NCI-H774 (cell line): Measurements from ENCODE around the gene TAOK3.
A peak's percentile ranks its signal among the peaks of the same experiment; 100 is the strongest.
"Not testable (repeated sequence)": the region's sequence is repeated elsewhere in the genome, so short reads cannot be mapped to it uniquely, and the experiment has no call there.

Experiments used
- DNase-seq: peaks from one replicate; lab custom pipeline; 2025; lab: John Stamatoyannopoulos, UW

TAOK3 gene

DNA sequence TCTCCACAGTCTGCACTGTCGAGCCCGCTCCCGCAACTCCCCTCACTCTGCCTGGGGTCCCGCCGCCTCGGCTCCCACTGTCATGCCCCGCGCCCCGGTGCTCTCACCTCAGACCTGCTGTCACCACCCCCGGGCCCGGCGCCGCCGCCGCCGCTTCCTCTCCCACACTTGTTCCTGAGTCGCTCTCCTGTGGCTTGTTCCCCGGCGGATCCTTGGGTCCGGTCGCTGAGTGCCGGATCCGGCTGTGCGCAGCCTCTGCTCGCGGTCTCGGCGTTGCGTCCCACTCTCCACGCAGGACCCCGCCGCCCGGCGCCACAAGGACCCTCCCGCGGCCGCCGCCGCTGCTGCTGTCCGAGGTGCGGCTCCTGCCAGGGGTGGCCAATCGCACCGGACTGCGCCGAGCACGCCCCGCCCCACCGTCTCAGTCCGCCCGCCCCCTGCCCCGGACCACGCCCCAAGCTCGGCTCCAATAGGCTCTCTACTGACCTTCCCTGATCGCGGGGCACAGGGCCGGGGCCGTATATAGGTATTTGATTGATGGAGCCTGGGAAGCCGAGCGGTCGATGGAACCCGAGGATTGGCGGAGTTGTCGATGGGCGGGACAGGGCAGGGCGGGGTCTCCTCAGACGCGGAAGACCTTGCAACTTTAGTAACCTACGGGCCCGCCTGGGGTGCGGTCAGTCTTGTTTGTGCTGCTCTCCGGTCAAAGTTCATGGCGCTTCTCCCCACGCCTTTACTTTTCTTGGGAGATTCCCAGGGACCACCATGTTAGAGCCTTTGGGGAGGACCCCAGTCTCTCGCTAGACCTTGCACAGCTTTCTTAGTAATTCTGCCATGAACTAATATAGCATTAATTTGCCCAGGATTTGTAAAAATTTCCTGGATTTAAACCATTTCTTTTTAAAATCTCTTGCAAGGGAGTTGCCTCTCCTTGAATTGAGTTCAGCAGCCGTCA is at the start of gene TAOK3:
Gene TAOK3 (minus strand): TSS at position 367 of the 955 bp plus-strand sequence. CDS start 117,340 bp downstream, outside the sequence.
- peak; percentile 99 for DNase-seq

DNA sequence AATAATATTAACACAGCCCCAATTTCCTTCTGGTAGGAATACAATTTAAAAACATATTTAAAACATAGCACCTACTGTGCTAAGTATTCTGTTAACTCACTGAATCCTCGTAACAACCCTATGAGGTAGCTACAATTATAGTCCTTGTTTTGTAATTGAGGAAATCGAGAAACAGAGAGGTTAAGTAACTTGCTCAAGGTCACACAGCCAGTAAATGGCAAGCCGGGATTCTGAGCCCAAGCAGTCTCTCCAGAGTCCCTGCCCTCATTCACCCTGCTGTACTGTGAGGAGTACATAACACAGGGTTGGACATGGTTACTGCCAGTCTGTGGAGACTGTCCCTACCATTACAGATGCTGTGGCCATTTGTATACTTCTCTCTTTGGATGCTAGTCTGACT is 48.0 kb upstream of the TAOK3 start:
- no peak for DNase-seq

DNA sequence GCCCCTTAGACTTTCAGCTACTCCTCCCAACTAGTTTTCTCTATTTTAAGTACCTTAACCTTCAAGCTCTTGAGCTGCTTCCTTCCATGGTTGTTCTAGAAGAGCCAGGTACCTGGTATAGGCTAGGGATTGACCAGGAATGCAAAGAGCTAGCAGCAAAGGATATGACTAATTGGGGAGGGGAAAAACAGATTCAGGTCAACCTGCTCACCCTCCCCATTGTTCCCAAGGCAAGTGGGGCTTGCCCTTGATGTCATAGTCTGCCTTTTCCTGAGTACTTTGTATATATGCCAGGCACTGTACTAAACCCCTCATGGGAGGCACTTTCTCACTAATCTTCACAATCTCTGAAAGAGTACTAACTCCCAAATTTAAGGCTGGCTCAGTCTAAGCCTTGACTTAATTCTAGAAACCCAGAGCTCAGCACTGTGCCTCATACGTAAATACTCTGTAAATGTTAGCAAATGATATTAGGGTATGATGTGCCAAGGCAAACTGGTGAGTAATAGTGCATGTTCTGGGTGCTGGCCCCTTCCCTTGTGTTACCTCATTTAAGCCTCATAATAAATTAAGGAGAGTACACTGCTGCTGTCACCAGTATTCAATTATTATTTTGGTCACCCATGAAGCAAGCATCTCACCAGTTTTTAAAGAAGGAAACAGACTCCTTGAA is 45.8 kb upstream of the TAOK3 start:
- DNase-seq = no peak

DNA sequence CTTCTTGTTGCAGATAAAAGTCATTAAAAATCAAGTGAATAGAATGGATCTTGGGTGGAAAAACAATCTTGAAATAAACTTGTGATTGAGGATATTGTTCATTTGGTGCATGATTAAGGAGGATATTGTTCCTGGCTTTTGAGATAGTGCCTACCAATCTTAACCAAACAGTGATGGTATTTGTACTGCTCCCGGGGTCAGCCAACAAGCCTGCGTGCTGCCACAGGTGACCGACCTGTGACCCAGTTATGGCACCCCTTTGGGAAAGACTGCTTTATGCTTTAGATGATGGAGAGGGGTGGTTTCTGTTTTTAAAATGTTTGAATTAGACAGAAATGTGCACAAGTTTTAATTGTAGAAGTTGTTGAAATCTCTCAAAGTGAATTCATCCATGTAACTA is 45.2 kb upstream of the TAOK3 start:
- DNase-seq = no peak

DNA sequence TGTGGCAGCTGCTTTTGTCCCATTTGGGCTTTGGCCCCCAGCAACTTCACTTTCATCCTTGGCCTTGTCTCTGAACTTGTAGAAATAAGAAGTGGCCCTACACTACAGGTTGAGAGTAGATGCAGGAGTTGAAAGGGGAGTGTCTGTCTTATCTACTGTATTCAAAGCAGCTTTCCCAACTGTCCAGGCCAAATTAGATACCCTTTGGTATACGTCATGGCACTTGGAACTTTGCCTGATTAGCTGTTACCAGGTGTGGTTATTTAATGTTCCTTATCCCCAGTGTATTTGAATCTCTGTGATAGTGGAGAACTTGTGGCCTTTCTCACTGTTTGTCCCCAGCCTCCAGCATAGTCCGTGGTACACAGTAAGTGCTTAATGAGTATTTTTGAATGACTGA is 37.1 kb upstream of the TAOK3 start:
- no peak for DNase-seq

DNA sequence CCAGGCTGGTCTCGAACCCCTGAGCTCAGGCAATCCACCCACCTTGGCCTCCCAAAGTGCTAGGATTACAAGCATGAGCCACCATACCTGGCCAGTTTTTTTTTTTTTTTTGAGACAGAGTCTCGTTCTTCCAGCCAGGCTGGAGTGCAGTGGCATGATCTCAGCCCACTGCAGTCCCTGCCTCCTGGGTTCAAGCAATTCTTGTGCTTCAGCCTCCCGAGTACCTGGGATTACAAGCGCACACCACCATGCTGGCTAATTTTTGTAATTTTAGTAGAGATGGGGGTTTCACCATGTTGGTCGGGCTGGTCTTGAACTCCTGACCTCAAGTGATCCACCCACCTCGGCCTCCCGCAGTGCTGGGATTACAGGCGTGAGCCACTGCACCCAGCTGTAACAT is 35.5 kb upstream of the TAOK3 start:
- DNase-seq = not testable (repeated sequence)

DNA sequence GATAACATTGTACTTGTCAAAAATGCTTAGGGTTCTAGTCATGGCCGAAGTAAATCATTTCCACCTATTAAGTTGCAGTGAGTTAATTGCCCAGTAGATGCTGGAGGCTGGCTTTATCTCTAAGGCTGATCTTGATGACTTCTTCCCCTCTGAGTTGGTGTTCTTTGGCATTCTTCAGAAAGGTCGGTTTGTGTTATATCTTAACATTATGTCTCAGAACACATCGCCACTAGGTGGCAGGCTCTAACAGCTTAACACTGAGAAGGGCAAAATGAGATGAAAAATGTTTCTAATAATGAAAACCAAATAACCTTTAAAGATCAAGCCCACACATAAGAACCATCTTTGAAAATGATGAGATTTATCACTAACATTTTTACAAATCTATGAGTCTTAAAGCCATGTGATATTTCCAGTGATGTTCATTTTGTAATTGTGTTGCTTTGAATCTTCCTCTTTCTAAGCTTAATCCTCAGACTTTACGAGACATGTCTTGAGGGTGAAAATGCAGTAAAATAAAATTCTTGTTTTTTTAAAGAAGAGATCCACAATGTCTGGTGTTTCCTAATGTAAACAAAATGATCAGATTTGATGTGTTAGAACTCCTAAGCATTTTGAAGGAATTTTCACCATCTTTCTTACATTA is 32.3 kb upstream of the TAOK3 start:
- DNase-seq = peak; percentile 41

DNA sequence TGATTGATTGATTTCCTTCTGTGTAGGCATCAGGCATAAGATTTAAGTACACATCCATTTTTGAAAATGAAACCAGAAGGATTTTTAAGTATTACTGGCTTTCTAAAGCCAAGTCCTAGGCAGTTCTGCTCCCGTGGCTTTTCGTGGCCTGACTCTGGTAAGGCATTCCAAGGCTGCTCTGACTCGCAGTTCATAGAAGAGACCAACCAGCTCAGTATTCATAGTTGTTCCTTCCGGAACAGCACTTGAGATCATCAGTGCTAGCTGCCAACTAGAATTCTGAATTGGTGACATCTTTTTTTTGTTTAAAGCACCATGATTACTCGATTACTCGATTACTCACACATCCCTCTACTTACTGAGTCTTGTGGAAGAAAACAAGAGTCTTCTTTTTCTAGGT is 29.5 kb upstream of the TAOK3 start:
- DNase-seq = no peak

DNA sequence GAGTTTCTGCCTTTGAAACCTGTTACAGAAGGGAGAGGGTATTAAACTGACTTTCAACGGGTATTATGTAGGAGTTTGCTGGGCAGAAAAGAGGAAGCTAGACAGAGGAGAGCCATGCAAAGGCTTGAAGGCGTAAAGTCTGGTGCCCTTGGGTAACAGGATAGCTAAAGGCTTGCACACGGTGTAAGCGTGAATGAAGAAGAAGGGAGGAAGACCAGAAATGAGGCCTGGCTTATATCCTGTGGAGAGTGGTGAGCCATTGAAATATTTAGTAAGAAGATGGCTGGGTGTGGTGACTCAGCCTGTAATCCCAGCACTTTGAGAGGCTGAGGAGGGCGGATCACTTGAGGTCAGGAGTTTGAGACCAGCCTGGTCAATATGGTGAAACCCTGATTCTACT is 26.2 kb upstream of the TAOK3 start:
- no peak for DNase-seq

DNA sequence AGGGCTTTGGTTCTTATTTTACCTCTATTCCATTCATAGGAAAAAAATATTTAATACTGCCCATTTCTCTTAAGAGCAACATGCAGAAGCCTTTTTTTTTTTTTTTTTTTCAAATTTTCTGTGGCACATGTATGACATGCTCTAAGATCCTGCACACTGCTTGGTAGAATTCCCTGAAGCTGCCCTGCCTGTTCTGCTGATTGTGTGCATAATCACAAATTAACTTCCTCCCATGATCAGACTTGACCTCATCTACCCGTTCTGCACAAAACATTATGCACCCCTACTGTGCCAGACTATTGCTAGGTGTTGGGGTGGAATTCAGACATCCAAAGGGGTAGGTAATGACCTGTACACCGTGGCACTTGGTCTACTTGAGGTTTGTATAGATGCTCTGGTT is 25.8 kb upstream of the TAOK3 start:
- no peak for DNase-seq

DNA sequence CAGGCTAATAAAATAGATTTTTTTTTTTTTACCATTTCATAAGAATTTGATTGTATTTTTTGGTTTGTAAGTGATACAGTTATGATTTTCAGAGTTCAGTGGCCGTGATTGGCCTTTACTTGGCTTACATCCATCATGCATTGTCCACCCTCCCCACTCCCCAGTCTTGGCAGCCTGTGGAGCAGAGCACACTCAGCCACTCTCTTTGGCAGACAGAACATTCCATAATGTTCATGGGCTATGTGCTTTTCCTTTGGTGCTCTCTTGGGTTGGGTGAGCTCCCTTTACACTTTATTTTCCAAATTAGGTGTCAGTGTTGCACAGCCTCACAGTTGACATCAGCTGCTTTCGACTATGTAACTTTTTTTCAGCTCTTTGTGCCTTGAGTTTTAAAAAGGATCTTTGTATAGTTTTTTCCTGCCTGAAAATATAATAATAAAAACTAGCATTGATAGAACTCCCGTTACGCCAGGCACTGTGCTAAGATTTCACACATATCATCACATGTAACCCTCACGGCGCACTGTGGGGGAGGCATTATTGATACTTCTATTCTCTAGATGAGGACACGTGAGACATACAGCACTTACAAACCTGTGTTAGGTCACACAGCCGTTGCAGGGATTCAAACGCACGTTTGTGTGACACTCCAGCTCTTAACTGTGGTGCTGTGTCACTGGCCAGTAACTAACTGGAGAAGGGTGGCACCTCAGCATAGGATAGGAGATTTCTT is 25.2 kb upstream of the TAOK3 start:
- DNase-seq = no peak

DNA sequence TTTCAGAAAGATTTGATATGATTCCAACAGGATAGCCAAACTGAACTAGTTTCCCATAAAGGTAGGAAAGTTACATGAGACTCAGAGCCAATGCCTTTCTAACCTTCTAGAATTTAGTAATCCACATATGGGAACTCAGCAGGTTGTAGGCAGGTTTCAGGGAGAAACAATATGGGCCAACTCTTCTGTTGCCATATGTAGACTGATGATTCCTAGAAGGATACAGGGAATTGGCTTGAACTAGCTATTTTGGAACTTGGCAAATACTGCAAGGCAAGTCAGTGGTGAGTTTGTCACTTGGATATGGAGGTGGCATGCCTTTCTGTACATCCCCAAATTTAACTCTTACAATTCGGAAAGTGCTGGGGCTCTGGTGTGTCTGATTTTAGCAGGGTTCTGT is 19.1 kb upstream of the TAOK3 start:
- DNase-seq = no peak

DNA sequence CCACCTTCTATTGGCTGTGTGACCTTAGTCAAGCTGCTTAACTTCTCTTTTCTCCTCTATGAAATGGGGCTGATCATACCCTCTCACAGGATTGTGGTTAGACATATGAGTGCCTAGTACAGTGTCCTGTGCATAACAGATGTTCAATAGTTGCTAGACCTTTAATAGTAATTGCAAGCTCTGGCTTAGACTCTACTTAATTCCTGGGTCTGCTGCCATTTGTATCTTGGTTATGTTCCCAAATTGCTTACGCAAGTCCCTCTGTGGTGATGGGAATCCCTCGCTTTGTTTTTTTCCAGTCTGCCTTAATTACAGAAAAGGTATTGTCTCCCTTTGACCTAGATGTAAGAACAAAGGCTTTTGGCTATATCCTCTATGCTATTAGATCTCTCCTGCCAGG is 18.7 kb upstream of the TAOK3 start:
- DNase-seq = no peak

DNA sequence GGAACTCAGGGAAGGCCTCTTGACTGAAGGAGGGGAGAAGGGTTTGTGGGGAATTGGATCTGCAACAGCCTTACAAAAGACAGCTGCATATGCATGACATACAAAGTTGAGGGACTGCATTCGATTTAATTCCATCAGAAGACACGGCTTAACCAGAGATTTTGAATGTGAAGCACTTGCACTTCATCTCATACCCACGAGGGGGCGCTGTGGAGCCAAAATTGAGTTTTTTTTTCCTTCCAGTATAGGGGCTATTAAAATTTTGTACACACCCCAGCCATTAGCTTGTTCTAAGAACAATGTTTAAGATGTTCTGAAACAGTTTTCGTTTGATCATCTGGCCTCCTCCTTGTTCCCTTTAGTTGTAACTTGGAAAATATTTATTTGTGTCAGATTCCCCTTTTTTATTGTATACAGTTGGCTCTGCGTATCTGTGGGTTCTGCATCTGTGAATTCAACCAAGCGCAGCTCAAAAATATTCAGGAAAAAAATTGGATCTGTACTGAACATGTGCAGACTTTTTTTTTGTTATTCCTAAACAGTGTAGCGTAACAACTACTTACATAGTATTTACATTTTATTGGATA is 5.3 kb upstream of the TAOK3 start:
- peak; percentile 62 for DNase-seq

DNA sequence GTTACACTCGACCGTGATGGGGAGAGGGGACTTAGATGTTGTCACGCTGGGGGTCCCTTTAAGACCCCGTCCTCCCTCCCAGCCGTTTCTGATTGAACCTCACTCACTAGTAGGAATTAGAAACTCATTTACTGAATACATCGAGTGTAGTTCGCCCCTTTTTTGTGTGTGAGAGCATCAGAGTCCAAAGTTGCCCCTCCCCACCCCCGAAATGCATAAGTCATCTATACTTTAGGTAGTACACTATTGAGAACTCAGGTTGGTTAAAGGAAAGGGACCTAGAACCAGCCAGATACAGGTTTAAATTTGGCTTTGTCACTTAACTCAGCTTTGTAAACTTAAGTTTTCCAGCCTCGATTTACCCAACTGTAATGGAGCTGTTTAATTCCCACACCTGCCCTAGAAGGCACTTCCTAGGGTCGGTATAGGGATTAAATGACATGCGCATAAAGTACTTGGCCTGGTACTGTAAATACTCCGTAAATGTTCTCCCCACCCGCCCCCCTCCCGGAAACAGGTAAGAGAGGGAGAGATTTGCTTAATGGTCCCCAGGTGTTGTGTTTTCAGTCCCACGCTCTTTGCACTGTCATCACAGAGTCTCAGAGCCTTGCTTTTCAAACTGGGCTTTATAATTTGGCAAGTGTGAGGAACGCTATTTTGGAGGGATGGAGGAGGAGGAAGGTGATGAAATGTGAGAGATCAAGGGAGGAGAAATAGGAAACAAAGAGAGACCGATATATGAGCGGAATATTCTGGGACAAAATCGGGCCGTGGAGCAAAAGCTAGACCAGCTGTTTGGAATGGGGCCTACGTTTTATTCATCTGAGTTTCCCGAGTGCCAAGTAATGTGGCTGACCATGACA is 4.5 kb upstream of the TAOK3 start:
- DNase-seq = peak; percentile 23

DNA sequence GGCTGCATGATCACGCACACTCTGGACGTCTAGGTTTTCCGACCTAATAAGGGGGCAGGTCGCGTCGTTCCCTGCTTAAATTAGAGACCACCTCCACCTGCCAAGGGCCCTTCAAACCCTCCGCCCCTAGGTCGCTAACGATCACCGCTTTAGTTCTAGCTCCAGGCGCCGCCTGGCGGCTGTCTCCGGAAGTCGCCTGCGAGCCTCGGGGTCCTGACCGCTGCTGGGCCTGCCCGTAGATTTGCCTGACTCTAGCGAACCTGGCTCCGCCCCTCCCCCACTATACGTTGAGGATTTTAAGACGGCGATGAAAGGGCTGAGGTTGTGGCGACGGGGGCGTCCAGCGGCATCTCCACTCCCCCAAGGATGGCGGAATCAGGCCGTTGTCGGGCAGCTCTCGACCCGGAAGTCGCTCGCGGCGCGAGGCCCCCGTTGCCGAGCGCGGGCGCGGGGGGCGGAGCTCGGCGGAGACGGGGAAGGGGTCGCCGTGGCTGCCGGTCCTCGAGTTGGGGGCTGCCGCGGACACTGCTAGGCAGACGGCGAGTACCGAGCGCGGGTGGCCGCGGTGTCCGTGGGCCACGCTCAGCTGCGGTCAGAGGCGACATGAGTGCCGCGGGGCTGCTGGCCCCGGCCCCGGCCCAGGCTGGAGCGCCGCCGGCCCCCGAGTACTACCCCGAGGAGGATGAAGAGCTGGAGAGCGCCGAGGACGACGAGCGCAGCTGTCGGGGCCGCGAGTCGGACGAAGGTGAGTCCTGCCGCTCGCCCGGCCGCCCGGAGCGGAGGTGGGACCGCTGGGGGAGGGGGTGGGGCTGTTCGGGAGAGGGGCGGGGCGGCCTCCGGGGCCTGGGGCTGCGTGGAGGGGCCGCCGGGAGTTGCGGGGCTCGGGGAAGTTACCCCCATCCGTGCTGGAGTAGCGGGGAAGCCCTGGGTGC is 3.6 kb upstream of the TAOK3 start, which contains the start of gene SUDS3:
Gene SUDS3 (plus strand): TSS at position 467 of the 932 bp plus-strand sequence. CDS start 137 bp downstream, at position 604.
- DNase-seq = peak; percentile 90

DNA sequence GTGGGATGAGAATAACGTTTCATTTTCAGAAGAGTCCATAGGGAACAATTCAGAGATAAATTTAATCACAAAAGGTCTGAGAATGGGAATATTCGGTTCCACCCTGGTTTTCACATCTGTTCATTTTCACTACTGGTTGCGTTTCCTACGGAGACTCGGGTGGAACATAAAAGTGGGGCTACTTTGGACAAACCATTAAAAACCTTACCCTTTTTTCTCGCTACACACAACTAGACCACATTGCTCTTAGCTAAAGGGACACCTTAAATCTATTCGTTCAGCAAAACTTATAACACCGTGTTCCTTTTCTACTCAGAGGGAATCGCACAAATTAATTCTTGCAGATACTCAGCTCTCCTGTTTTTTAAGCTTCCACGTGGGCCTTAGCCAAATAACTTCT is 2.6 kb upstream of the TAOK3 start:
- no peak for DNase-seq

DNA sequence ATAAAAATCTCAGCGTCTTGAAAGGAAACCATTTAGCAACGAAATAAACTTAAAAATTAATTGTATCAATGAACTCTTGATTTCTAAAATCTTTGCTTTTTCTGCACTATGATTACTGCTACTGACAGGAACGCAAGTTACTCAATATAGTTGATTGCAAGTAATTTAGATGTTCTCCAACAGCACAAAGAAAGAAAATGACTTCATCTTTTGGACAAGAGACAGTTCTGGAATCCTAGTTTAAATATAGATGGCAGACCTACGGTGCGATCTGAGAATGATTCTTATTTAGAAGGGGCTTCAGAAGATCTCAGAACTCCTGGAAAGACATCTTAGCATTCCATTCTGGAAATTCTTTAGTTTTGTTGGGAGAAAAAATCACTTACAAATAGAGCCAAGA is 2.2 kb upstream of the TAOK3 start:
- DNase-seq = no peak

DNA sequence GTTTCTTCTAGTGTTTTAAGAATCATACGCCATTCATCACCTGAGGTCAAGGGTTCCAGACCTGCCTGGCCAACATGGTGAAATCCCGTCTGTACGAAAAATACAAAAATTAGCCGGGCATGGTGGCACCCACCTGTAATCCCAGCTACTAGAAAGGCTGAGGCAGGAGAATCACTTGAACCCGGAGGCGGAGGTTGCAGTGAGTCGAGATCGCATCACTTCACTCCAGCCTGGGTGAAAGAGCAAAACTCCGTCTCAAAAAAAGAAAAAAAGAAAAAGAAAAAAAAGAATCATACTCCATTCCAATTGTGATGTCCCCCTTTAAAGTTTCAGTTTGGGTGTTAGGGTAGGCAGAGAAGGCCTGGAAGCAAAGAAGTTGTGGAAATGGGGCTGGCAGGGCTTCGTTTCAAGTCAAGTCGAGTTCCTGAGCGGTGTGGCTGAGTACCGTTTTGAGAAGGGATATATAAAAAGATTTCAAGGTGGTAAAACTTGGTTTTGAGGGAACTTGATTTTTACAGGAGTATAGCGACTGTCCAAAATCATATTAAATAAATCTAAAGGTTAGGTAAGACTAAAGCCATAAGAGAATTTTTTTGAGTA is 1.5 kb upstream of the TAOK3 start:
- no peak for DNase-seq
